NCI-H526 (cell line): ENCODE measurements around the gene MSANTD1.

Experiments used
- DNase-seq, 2 experiments: peaks; one replicate each; lab custom pipeline; 2025; lab: John Stamatoyannopoulos, UW

The MSANTD1 gene

GRCh38 chr4:3303923-3304710, 55.2 kb downstream of the MSANTD1 start:
- DNase-seq: peak; percentile 86 to 88

- peak; percentile 47 to 81 for DNase-seq
These were observed 56.1 kb downstream of the MSANTD1 start for GRCh38 chr4:3304831-3305609.

DNA sequence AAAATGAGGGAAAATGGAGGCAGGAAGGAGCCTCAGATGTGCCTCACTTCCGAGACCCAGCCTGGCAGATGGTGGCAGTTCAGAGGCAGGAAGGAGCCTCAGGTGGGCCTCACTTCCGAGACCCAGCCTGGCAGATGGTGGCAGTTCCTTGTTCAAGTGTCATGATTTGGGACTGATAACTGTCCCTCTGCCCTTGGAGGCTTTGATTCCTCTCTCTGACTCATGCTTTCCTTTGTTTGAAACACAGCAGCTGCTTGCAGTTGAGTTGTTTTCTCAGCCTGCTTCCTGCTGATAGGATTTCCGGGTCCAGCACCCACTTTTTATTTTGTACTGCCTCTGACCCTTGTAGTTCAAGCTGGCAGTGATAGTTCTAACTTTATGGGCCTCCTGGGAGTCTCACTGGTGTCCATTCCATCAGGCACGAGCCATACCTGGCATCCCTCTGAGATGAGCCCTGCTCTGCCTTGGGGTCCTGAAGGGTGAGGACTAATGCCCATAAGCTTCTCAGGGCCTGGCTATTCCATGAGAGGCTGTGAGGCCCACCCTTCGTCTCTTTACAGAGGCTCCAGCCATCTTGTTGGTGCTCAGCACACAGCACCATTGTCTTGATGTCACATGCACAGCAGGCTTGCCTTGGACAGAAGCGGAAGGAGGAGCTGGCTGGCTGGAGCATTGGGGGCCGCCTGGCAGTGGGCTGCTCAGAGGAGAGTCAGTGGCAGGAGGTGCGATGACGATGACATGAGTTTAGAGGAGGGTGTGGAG, 56.8 kb downstream of the MSANTD1 start:
- no peak for DNase-seq
